HepG2 (cell line): Measurements from ENCODE around the gene GRPEL2. TPM values are rescaled to one million over a fixed set of nuclear protein-coding genes. Genes with fewer than 3 reads are reported as not detected.

Experiments
- AKAP8 ChIP-seq: sonication (generic); formaldehyde crosslinking; IDR thresholded peaks from 2 replicates; pipeline ENCODE4 v1.5.1; 2020; ENCODE audit warnings: mild to moderate bottlenecking, missing genetic modification reagents
- HMG20B ChIP-seq: conservative IDR thresholded peaks from 2 replicates; pipeline ENCODE4 v1.6.1; 2016; ENCODE audit warnings: missing genetic modification reagents, missing compliant biosample characterization
- JUNB ChIP-seq: sonication (generic); formaldehyde crosslinking; IDR thresholded peaks from 2 replicates; pipeline ENCODE4 v1.8.0; 2022; ENCODE audit warnings: missing genetic modification reagents, mild to moderate bottlenecking, borderline replicate concordance
- KLF9 ChIP-seq: IDR thresholded peaks from 2 replicates; pipeline ENCODE4 v1.6.1; 2016; ENCODE audit warnings: low read depth
- NFE2L2 ChIP-seq: fragments of 150-350 bp; IDR thresholded peaks from 2 replicates; pipeline ENCODE4 v1.6.1; 2014; ENCODE audit warnings: low read length
- NFYB ChIP-seq: sonication (generic); formaldehyde crosslinking; IDR thresholded peaks from 2 replicates; pipeline ENCODE4 v1.4.0; 2020; ENCODE audit warnings: missing genetic modification reagents
- NPAS2 ChIP-seq: sonication (generic); formaldehyde crosslinking; IDR thresholded peaks from 2 replicates; pipeline ENCODE4 v1.8.0; 2022; ENCODE audit warnings: mild to moderate bottlenecking, missing genetic modification reagents, borderline replicate concordance
- NR2F6 ChIP-seq, 2 experiments: IDR thresholded peaks; 2 replicates each; pipeline ENCODE4 v1.6.1; 2016; ENCODE audit warnings: antibody characterized with exemption in 1 of 2, mild to moderate bottlenecking in 1 of 2
- ZBTB20 ChIP-seq: sonication (generic); formaldehyde crosslinking; IDR thresholded peaks from 2 replicates; pipeline ENCODE4 v1.8.1; 2023; ENCODE audit warnings: missing genetic modification reagents, low read depth, mild to moderate bottlenecking, borderline replicate concordance
- ZNF335 ChIP-seq: sonication (generic); formaldehyde crosslinking; IDR thresholded peaks from 2 replicates; pipeline ENCODE4 v1.4.0; 2020; ENCODE audit warnings: missing genetic modification reagents
- ZNF543 ChIP-seq: sonication (generic); formaldehyde crosslinking; IDR thresholded peaks from 2 replicates; pipeline ENCODE4 v1.4.0; 2020; ENCODE audit warnings: mild to moderate bottlenecking, missing genetic modification reagents
- ZNF773 ChIP-seq: sonication (generic); formaldehyde crosslinking; IDR thresholded peaks from 2 replicates; pipeline ENCODE4 v1.4.0; 2020; ENCODE audit warnings: missing genetic modification reagents, borderline replicate concordance
- ZNF792 ChIP-seq: IDR thresholded peaks from 2 replicates; pipeline ENCODE4 v1.6.1; 2016
- polyA plus RNA-seq, 8 experiments: library from polyadenylated mRNA; depleted of rRNA in 3 of 8; stranded (reverse) in 7 of 8; unstranded in 1 of 8; fragments of >200 nt; fragmentation: Illumina TruSeq in 4 of 8; extraction: Trizol in 4 of 8; gene quantifications; 2 replicates each; pipeline versions ENCODE4 v1.2.1 to v1.2.3, GENCODE V29; 2011 to 2016; ENCODE audit warnings: low read depth in 4 of 8, missing spikeins in 1 of 8, mixed read lengths in 1 of 8; ENCODE audit not compliant: insufficient read depth in 1 of 8
- total RNA-seq, 5 experiments: library from RNA; depleted of rRNA; stranded (reverse); fragments of >200 nt; fragmentation: Illumina TruSeq; extraction: Trizol; gene quantifications; 2 replicates each; pipeline ENCODE4 v1.2.3, GENCODE V29; 2016; ENCODE audit warnings: low read depth in 1 of 5
- TF ChIP-seq, protein P1 (sequence below): sonication (generic); formaldehyde crosslinking; IDR thresholded peaks from 2 replicates; pipeline ENCODE4 v1.5.1; 2020; ENCODE audit warnings: mild to moderate bottlenecking, missing genetic modification reagents
- TF ChIP-seq, protein P2 (sequence below): sonication (generic); formaldehyde crosslinking; conservative IDR thresholded peaks from 2 replicates; pipeline ENCODE4 v1.4.0; 2020; ENCODE audit warnings: missing genetic modification reagents
- TF ChIP-seq, protein P3 (sequence below): sonication (generic); formaldehyde crosslinking; IDR thresholded peaks from 2 replicates; pipeline ENCODE4 v1.4.0; 2020; ENCODE audit warnings: missing genetic modification reagents, borderline replicate concordance
- TF ChIP-seq, protein P4 (sequence below): IDR thresholded peaks from 2 replicates; pipeline ENCODE4 v1.6.1; 2018; ENCODE audit warnings: missing genetic modification reagents, mild to moderate bottlenecking, missing compliant biosample characterization
- TF ChIP-seq, protein P5 (sequence below): sonication (generic); formaldehyde crosslinking; IDR thresholded peaks from 2 replicates; pipeline ENCODE4 v1.5.1; 2020; ENCODE audit warnings: missing genetic modification reagents, mild to moderate bottlenecking, borderline replicate concordance
- TF ChIP-seq, protein P6 (sequence below): sonication (generic); formaldehyde crosslinking; IDR thresholded peaks from 2 replicates; pipeline ENCODE4 v1.8.0; 2022; ENCODE audit warnings: mild to moderate bottlenecking, missing genetic modification reagents

GRPEL2 gene
- total and polyA plus RNA-seq, 2 of the 13 experiments (the other 11 are each of a cell fraction or from before 2014, with no cell fraction given) = 13.1 to 16.6 TPM

DNA sequence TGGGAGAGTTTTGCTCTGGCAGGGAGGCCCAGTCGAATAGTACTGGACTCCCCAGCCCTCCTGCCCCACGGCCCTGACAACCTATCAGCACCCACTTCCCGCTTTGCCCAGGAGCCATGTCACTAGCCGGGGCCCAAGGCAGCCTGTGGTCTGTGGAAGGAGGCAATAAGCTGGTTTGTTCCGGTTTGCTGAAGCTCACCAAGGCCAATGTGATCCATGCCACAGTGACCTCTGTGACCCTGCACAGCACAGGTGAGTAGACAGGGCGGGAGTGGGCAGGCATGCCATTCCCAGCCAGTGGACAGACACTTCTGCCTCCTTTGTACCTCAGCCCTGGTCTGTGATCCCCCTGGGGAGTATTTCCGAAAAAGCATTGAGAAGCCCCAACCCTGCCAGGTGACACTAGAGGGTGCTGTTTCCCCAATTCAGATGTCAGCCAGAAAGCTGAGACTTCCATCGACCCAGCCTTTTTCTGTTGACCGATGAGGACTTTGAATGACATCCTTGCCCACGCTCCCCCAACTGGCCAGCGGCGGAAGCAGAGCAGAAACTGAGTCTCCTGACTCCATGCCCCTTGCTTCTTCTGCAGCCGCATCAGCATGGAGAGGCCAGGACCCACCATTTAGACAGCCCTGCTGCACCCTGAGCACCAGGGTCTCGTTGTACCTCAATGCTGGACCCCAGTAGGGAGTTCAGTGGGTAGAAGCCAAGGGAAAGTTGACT lies 22.1 kb downstream of the GRPEL2 start (continued):
- TF ChIP-seq NPAS2 (CRISPR knock-in tag) (no peak), NR2F6 (IDR thresholded peaks at IDR 0.05) (peak; percentile 60; the same call in 1 of the 2 replicates), NR2F6 (CRISPR knock-in tag; IDR thresholded peaks at IDR 0.05) (peak; percentile 70), NFYB (no peak; the same call in 1 of the 2 replicates), ZNF543 (no peak), KLF9 (CRISPR knock-in tag) (no peak), HMG20B (no peak), ZNF335 (CRISPR knock-in tag) (no peak), AKAP8 (CRISPR knock-in tag) (no peak), JUNB (CRISPR knock-in tag) (no peak), ZBTB20 (CRISPR knock-in tag) (no peak), ZNF792 (peak; percentile 87), NFE2L2 (no peak), ZNF773 (no peak)
- TF ChIP-seq, protein P1, sequence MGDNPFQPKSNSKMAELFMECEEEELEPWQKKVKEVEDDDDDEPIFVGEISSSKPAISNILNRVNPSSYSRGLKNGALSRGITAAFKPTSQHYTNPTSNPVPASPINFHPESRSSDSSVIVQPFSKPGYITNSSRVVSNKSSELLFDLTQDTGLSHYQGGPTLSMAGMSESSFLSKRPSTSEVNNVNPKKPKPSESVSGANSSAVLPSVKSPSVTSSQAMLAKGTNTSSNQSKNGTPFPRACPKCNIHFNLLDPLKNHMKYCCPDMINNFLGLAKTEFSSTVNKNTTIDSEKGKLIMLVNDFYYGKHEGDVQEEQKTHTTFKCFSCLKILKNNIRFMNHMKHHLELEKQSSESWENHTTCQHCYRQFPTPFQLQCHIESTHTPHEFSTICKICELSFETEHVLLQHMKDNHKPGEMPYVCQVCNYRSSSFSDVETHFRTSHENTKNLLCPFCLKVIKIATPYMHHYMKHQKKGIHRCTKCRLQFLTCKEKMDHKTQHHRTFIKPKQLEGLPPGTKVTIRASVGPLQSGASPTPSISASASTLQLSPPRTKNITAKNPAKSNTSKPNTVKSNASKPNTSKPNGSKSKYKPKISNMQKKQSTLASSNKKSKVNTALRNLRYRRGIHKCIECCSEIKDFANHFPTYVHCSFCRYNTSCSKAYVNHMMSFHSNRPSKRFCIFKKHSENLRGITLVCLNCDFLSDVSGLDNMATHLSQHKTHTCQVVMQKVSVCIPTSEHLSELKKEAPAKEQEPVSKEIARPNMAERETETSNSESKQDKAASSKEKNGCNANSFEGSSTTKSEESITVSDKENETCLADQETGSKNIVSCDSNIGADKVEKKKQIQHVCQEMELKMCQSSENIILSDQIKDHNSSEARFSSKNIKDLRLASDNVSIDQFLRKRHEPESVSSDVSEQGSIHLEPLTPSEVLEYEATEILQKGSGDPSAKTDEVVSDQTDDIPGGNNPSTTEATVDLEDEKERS (CRISPR knock-in tag) = 0 out of 2 replicates have a peak, but pooled peaks have one; percentile 61
- TF ChIP-seq, protein P2, sequence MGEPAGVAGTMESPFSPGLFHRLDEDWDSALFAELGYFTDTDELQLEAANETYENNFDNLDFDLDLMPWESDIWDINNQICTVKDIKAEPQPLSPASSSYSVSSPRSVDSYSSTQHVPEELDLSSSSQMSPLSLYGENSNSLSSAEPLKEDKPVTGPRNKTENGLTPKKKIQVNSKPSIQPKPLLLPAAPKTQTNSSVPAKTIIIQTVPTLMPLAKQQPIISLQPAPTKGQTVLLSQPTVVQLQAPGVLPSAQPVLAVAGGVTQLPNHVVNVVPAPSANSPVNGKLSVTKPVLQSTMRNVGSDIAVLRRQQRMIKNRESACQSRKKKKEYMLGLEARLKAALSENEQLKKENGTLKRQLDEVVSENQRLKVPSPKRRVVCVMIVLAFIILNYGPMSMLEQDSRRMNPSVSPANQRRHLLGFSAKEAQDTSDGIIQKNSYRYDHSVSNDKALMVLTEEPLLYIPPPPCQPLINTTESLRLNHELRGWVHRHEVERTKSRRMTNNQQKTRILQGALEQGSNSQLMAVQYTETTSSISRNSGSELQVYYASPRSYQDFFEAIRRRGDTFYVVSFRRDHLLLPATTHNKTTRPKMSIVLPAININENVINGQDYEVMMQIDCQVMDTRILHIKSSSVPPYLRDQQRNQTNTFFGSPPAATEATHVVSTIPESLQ (CRISPR knock-in tag) = 0 out of 2 replicates have a peak, but pooled peaks have one; percentile 41
- TF ChIP-seq, protein P3, sequence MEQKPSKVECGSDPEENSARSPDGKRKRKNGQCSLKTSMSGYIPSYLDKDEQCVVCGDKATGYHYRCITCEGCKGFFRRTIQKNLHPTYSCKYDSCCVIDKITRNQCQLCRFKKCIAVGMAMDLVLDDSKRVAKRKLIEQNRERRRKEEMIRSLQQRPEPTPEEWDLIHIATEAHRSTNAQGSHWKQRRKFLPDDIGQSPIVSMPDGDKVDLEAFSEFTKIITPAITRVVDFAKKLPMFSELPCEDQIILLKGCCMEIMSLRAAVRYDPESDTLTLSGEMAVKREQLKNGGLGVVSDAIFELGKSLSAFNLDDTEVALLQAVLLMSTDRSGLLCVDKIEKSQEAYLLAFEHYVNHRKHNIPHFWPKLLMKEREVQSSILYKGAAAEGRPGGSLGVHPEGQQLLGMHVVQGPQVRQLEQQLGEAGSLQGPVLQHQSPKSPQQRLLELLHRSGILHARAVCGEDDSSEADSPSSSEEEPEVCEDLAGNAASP (CRISPR knock-in tag) = no peak
- TF ChIP-seq, protein P4, sequence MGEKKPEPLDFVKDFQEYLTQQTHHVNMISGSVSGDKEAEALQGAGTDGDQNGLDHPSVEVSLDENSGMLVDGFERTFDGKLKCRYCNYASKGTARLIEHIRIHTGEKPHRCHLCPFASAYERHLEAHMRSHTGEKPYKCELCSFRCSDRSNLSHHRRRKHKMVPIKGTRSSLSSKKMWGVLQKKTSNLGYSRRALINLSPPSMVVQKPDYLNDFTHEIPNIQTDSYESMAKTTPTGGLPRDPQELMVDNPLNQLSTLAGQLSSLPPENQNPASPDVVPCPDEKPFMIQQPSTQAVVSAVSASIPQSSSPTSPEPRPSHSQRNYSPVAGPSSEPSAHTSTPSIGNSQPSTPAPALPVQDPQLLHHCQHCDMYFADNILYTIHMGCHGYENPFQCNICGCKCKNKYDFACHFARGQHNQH (CRISPR knock-in tag) = peak; percentile 71
- TF ChIP-seq, protein P5, sequence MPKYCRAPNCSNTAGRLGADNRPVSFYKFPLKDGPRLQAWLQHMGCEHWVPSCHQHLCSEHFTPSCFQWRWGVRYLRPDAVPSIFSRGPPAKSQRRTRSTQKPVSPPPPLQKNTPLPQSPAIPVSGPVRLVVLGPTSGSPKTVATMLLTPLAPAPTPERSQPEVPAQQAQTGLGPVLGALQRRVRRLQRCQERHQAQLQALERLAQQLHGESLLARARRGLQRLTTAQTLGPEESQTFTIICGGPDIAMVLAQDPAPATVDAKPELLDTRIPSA (CRISPR knock-in tag) = no peak
- TF ChIP-seq, protein P6, sequence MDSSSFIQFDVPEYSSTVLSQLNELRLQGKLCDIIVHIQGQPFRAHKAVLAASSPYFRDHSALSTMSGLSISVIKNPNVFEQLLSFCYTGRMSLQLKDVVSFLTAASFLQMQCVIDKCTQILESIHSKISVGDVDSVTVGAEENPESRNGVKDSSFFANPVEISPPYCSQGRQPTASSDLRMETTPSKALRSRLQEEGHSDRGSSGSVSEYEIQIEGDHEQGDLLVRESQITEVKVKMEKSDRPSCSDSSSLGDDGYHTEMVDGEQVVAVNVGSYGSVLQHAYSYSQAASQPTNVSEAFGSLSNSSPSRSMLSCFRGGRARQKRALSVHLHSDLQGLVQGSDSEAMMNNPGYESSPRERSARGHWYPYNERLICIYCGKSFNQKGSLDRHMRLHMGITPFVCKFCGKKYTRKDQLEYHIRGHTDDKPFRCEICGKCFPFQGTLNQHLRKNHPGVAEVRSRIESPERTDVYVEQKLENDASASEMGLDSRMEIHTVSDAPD (CRISPR knock-in tag) = 0 out of 2 replicates have a peak, but pooled peaks have one; percentile 25
